Measurements from ENCODE around the gene EFR3B.
A peak's percentile ranks its signal among the peaks of the same experiment; 100 is the strongest.
"Not testable (repeated sequence)": the region's sequence is repeated elsewhere in the genome, so short reads cannot be mapped to it uniquely, and the experiment has no call there.

The EFR3B gene

GRCh38 chr2:25127071-25127470 lies 85.2 kb downstream of the EFR3B start:
- CTCF ChIA-PET, result interaction anchor here (0.9 to 9.4 kb wide), 3 partner anchors 12 to 152 kb away, joined by 3 to 152 read pairs (median 13); no protein-coding TSS in a partner anchor
- POLR2A ChIA-PET; H3K9me3 ChIP-seq (ENCODE audit: control extremely low read depth in 1 of 5, control insufficient read depth in 4 of 5, insufficient read depth in 2 of 5, low read depth in 1 of 5, low read length in 4 of 5); H3K4me3 ChIP-seq (ENCODE audit: control insufficient read depth in 1 of 7, extremely low read depth in 1 of 7, insufficient read depth in 4 of 7, low read depth in 2 of 7, low read length in 6 of 7); H3K36me3 ChIP-seq (ENCODE audit: control insufficient read depth in 4 of 4, insufficient read depth in 4 of 4, low read length in 3 of 4); DNase-seq; H3K27ac ChIP-seq (ENCODE audit: insufficient read depth in 1 of 2, low read depth in 1 of 2, low read length in 2 of 2, poor library complexity in 1 of 2, severe bottlenecking in 2 of 2): not testable (repeated sequence)
- H3K4me1 ChIP-seq (ENCODE audit: control extremely low read depth in 1 of 4, control insufficient read depth in 4 of 4, insufficient read depth in 4 of 4, low read length in 3 of 4), result peaks cover 0 to 21% (median 18%) of the 10 kb centered on the region in 4 experiments
- peaks cover 0 to 23% (median 13%) of the 10 kb centered on the region in 5 experiments for H3K27me3 ChIP-seq (replicated peaks in 2 of 5; ENCODE audit: control insufficient read depth in 4 of 5, insufficient read depth in 5 of 5, low read length in 4 of 5)
- no CpG with 5 or more reads among the region's 3 CpGs for WGBS (ENCODE audit: insufficient coverage)

GRCh38 chr2:25127646-25128045 lies 85.8 kb downstream of the EFR3B start:
- no peak overlapping the region for H3K4me3 ChIP-seq (ENCODE audit: control insufficient read depth in 1 of 7, extremely low read depth in 1 of 7, insufficient read depth in 4 of 7, low read depth in 2 of 7, low read length in 6 of 7)
- H3K36me3 ChIP-seq (ENCODE audit: control insufficient read depth in 4 of 4, insufficient read depth in 4 of 4, low read length in 3 of 4), result no peaks in the 10 kb centered on the region
- no peaks in the 10 kb centered on the region for H3K9me3 ChIP-seq (ENCODE audit: control extremely low read depth in 1 of 5, control insufficient read depth in 4 of 5, insufficient read depth in 2 of 5, low read depth in 1 of 5, low read length in 4 of 5)
- peaks cover 0 to 29% (median 13%) of the 10 kb centered on the region in 5 experiments for H3K27me3 ChIP-seq (replicated peaks in 2 of 5; ENCODE audit: control insufficient read depth in 4 of 5, insufficient read depth in 5 of 5, low read length in 4 of 5)
- WGBS (ENCODE audit: insufficient coverage), result 97% methylated on average over 5 of the region's 5 CpGs
- ChIA-PET CTCF (interaction anchor here (0.9 to 9.4 kb wide), 6 partner anchors 13 to 718 kb away, joined by 3 to 152 read pairs (median 4); no protein-coding TSS in a partner anchor), POLR2A (interaction anchor here (1.2 kb wide), 1 partner anchor 460 kb away, joined by 3 read pairs; no protein-coding TSS in a partner anchor)
- no peak overlapping the region for H3K27ac ChIP-seq (ENCODE audit: insufficient read depth in 1 of 2, low read depth in 1 of 2, low read length in 2 of 2, poor library complexity in 1 of 2, severe bottlenecking in 2 of 2)
- H3K4me1 ChIP-seq (ENCODE audit: control extremely low read depth in 1 of 4, control insufficient read depth in 4 of 4, insufficient read depth in 4 of 4, low read length in 3 of 4), result peaks cover 0 to 23% (median 21%) of the 10 kb centered on the region in 4 experiments
- DNase-seq, result no peak

GRCh38 chr2:25129901-25130520 lies 88.1 kb downstream of the EFR3B start:
- Histone ChIP-seq H3K4me3 (ENCODE audit: control insufficient read depth in 1 of 7, extremely low read depth in 1 of 7, insufficient read depth in 4 of 7, low read depth in 2 of 7, low read length in 6 of 7) (no peak overlapping the region), H3K27ac (ENCODE audit: insufficient read depth in 1 of 2, low read depth in 1 of 2, low read length in 2 of 2, poor library complexity in 1 of 2, severe bottlenecking in 2 of 2) (no peak overlapping the region), H3K27me3 (replicated peaks in 2 of 5; ENCODE audit: control insufficient read depth in 4 of 5, insufficient read depth in 5 of 5, low read length in 4 of 5) (peaks cover 2 to 50% (median 21%) of the 10 kb centered on the region in 5 experiments), H3K4me1 (ENCODE audit: control extremely low read depth in 1 of 4, control insufficient read depth in 4 of 4, insufficient read depth in 4 of 4, low read length in 3 of 4) (peaks cover 0 to 16% (median 13%) of the 10 kb centered on the region in 4 experiments), H3K36me3 (ENCODE audit: control insufficient read depth in 4 of 4, insufficient read depth in 4 of 4, low read length in 3 of 4) (no peaks in the 10 kb centered on the region), H3K9me3 (ENCODE audit: control extremely low read depth in 1 of 5, control insufficient read depth in 4 of 5, insufficient read depth in 2 of 5, low read depth in 1 of 5, low read length in 4 of 5) (no peaks in the 10 kb centered on the region)
- peak in 1 of 3 donors; percentile 19 for DNase-seq
- POLR2A ChIA-PET, result interaction anchor here (0.6 kb wide), 1 partner anchor 601 kb away, joined by 3 read pairs; no protein-coding TSS in a partner anchor
- 91% methylated on average over 11 of the region's 15 CpGs for WGBS (ENCODE audit: insufficient coverage)
- CTCF ChIA-PET, result interaction anchor here (0.9 to 9.4 kb wide), 9 partner anchors 9 to 200 kb away, joined by 3 to 152 read pairs (median 6); no protein-coding TSS in a partner anchor

GRCh38 chr2:25131253-25131566 lies 89.3 kb downstream of the EFR3B start:
- DNase-seq, result peak in 1 of 3 donors; percentile 37
- WGBS (ENCODE audit: insufficient coverage), result 38% methylated on average over 23 of the region's 24 CpGs
- Histone ChIP-seq H3K27ac (ENCODE audit: insufficient read depth in 1 of 2, low read depth in 1 of 2, low read length in 2 of 2, poor library complexity in 1 of 2, severe bottlenecking in 2 of 2) (no peak overlapping the region), H3K27me3 (replicated peaks in 2 of 5; ENCODE audit: control insufficient read depth in 4 of 5, insufficient read depth in 5 of 5, low read length in 4 of 5) (peaks cover 2 to 56% (median 22%) of the 10 kb centered on the region in 5 experiments), H3K9me3 (ENCODE audit: control extremely low read depth in 1 of 5, control insufficient read depth in 4 of 5, insufficient read depth in 2 of 5, low read depth in 1 of 5, low read length in 4 of 5) (no peaks in the 10 kb centered on the region), H3K4me3 (ENCODE audit: control insufficient read depth in 1 of 7, extremely low read depth in 1 of 7, insufficient read depth in 4 of 7, low read depth in 2 of 7, low read length in 6 of 7) (peak overlapping the region in 4 of 7 experiments; percentile 33 to 72 (median 52)), H3K4me1 (ENCODE audit: control extremely low read depth in 1 of 4, control insufficient read depth in 4 of 4, insufficient read depth in 4 of 4, low read length in 3 of 4) (peaks cover 0 to 16% (median 13%) of the 10 kb centered on the region in 4 experiments), H3K36me3 (ENCODE audit: control insufficient read depth in 4 of 4, insufficient read depth in 4 of 4, low read length in 3 of 4) (no peaks in the 10 kb centered on the region)
- POLR2A ChIA-PET, result interaction anchor here (0.5 kb wide), 1 partner anchor 95 kb away, joined by 4 read pairs; no protein-coding TSS in a partner anchor
- CTCF ChIA-PET, result interaction anchor here (0.9 to 9.4 kb wide), 7 partner anchors 10 to 541 kb away, joined by 3 to 152 read pairs (median 6); no protein-coding TSS in a partner anchor

GRCh38 chr2:25131567-25132298 lies 89.9 kb downstream of the EFR3B start:
- 2% methylated on average over 27 of the region's 53 CpGs for WGBS (ENCODE audit: insufficient coverage)
- Histone ChIP-seq H3K4me1 (ENCODE audit: control extremely low read depth in 1 of 4, control insufficient read depth in 4 of 4, insufficient read depth in 4 of 4, low read length in 3 of 4) (peaks cover 0 to 16% (median 13%) of the 10 kb centered on the region in 4 experiments), H3K9me3 (ENCODE audit: control extremely low read depth in 1 of 5, control insufficient read depth in 4 of 5, insufficient read depth in 2 of 5, low read depth in 1 of 5, low read length in 4 of 5) (no peaks in the 10 kb centered on the region), H3K27me3 (replicated peaks in 2 of 5; ENCODE audit: control insufficient read depth in 4 of 5, insufficient read depth in 5 of 5, low read length in 4 of 5) (peaks cover 2 to 58% (median 25%) of the 10 kb centered on the region in 5 experiments), H3K27ac (ENCODE audit: insufficient read depth in 1 of 2, low read depth in 1 of 2, low read length in 2 of 2, poor library complexity in 1 of 2, severe bottlenecking in 2 of 2) (no peak overlapping the region), H3K4me3 (ENCODE audit: control insufficient read depth in 1 of 7, extremely low read depth in 1 of 7, insufficient read depth in 4 of 7, low read depth in 2 of 7, low read length in 6 of 7) (peak overlapping the region in 6 of 7 experiments; percentile 28 to 72 (median 40)), H3K36me3 (ENCODE audit: control insufficient read depth in 4 of 4, insufficient read depth in 4 of 4, low read length in 3 of 4) (no peaks in the 10 kb centered on the region)
- peak in 2 of 3 donors; percentile 34 to 39 for DNase-seq
- ChIA-PET CTCF (interaction anchor here (0.6 to 9.4 kb wide), 7 partner anchors 17 to 541 kb away, joined by 3 to 152 read pairs (median 5); no protein-coding TSS in a partner anchor), POLR2A (interaction anchor here (0.5 kb wide), 1 partner anchor 94 kb away, joined by 4 read pairs; no protein-coding TSS in a partner anchor)

GRCh38 chr2:25132299-25132635 lies 90.4 kb downstream of the EFR3B start:
- H3K36me3 ChIP-seq (ENCODE audit: control insufficient read depth in 4 of 4, insufficient read depth in 4 of 4, low read length in 3 of 4), result no peaks in the 10 kb centered on the region
- peak in 2 of 3 donors; percentile 27 to 31 for DNase-seq
- peak overlapping the region in 5 of 7 experiments; percentile 8 to 72 (median 34) for H3K4me3 ChIP-seq (ENCODE audit: control insufficient read depth in 1 of 7, extremely low read depth in 1 of 7, insufficient read depth in 4 of 7, low read depth in 2 of 7, low read length in 6 of 7)
- H3K27me3 ChIP-seq (replicated peaks in 2 of 5; ENCODE audit: control insufficient read depth in 4 of 5, insufficient read depth in 5 of 5, low read length in 4 of 5), result peaks cover 2 to 61% (median 25%) of the 10 kb centered on the region in 5 experiments
- 29% methylated on average over 4 of the region's 9 CpGs for WGBS (ENCODE audit: insufficient coverage)
- H3K4me1 ChIP-seq (ENCODE audit: control extremely low read depth in 1 of 4, control insufficient read depth in 4 of 4, insufficient read depth in 4 of 4, low read length in 3 of 4), result peaks cover 0 to 16% (median 13%) of the 10 kb centered on the region in 4 experiments
- H3K27ac ChIP-seq (ENCODE audit: insufficient read depth in 1 of 2, low read depth in 1 of 2, low read length in 2 of 2, poor library complexity in 1 of 2, severe bottlenecking in 2 of 2), result no peak overlapping the region
- no peaks in the 10 kb centered on the region for H3K9me3 ChIP-seq (ENCODE audit: control extremely low read depth in 1 of 5, control insufficient read depth in 4 of 5, insufficient read depth in 2 of 5, low read depth in 1 of 5, low read length in 4 of 5)
- POLR2A ChIA-PET, result no interaction called here
- CTCF ChIA-PET, result interaction anchor here (0.6 to 9.4 kb wide), 2 partner anchors 153 to 157 kb away, joined by 3 to 152 read pairs; no protein-coding TSS in a partner anchor
